GM19099 (cell line): ENCODE results near the gene HOXB3.

Experiments used
- POLR2A ChIP-seq: IDR thresholded peaks from 3 replicates; pipeline ENCODE4 v1.6.1; 2011; ENCODE audit warnings: low read depth; ENCODE audit not compliant: insufficient read length; ENCODE audit errors: extremely low read depth

Gene HOXB3

GRCh38 chr17:48589831-48590606 is at the start of gene HOXB3:
Gene HOXB3, minus strand, starts transcription at chr17:48590241. Its CDS starts 37,767 bp downstream, at chr17:48552474.
- no peak for TF ChIP-seq POLR2A

- TF ChIP-seq POLR2A = no peak
Measured at GRCh38 chr17:48639136-48639535, 49.1 kb upstream of the HOXB3 start.

- no peak for TF ChIP-seq POLR2A
Measured at GRCh38 chr17:48637323-48638260, 47.6 kb upstream of the HOXB3 start.

- no peak for TF ChIP-seq POLR2A
Measured at GRCh38 chr17:48636177-48637018, 46.4 kb upstream of the HOXB3 start.

GRCh38 chr17:48634493-48635208 is 44.6 kb upstream of the HOXB3 start:
- no peak for TF ChIP-seq POLR2A

GRCh38 chr17:48633266-48633677 is 43.2 kb upstream of the HOXB3 start:
- TF ChIP-seq POLR2A = no peak

DNA sequence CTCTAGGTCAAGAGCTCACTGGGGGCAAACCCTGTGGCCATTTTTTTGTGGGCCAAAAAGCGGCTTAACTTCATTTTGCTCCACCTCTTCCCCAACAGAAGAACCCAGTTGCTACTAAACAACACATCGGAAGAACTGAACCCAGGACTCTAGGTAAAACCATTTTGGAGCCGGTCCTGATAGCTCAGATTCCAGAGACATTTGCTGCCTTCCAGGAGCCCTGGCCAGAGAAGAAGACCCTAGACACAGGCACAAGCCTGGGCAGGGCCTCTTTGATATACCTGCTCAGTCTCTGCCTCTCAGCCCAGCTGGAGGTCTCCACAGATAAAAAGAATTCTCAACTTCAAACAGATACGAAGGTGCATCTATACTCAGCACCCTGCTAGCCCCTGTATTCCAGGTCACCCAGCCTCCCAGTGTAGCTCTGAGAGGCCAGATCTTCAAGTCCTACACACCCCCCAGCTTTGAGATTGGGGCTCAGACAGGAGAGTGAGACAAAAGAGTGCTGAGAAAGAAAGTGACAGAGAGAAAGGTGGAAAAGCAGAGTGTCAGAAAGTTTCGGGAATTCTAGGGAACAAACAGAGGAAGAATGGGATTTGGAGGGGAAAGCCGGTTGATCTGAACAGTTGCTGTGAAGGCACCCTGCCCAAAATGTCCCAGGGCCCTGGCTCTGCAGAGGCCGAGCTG is 42.7 kb upstream of the HOXB3 start:
- TF ChIP-seq POLR2A = no peak

DNA sequence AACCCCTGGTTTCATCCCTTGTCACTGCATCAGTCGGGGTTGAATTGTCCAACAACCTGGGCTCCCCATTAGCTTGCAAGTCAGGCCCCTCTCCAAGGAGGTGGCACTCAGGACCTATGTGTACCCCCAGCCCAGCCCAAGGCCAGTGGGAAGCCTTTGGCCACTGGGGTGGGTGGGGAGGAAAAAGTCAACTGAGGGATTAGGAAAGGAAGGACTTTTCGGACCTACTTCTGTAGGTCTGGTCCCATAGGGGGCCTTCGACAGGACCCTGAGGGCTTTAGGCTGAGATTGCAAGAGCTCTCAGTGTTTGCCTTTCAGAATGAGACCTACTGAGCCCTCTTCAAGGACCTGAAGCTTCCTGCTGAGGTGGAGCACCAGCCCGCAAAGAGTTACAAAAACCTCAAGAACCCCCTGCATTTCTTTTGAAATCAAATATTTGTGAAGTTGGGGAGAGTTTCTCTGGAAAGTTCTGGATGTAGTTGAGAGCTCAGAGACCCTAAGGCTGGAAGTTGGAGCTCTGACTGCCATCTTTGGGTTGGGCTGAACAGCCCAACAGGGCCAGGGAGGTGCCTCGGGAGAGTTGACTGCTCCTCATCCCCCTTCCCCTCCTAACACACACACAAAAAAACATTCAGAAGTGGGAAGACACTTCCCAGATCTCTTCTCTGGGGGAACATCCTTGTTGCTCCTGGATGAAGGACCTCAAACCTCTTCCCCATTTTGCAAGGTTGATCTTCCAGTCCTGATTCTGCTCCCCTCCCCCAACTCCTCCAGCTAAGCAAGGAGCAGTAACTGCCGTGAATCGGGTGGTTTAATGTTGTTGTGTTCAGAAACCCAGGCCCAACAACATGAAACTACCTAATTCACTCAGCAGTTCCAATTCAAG is 41.9 kb upstream of the HOXB3 start:
- TF ChIP-seq POLR2A = no peak

DNA sequence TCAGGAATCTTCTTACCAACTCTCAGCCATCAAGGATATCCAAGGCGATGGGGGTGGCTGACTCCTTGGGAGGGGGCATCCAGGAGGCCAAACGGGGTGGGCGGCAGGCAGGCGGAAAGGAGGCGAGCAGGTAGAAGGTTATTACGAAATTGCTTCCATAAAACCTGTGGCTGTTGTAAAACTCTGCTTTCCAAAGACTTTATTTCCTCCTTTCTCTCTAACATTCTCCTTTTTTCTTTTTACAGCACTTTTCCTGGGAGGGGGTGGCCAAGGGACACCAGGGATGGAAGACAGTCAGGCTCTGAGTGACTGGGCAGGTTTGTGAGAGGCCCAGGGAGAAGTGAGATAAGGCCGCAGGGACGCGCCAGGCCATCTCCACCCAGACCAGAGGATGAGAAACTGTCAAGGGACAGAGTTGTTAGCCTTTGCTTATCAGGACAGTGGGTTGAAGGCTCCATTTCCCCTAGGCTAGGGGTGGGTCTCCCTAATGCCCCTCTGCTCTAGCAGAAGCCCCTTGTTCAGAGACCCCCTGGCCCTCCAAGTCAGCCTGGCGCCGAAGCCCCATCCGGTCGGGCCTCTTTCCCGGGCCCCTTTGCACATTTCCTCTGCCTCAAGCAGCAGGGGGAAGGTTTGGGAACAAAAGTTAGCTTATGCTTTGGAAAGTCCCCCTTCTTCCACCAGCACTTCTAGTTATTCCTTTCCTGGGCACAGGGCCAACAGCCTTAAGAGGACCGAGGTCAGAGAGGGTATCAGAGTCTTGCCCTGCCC is 41.1 kb upstream of the HOXB3 start:
- TF ChIP-seq POLR2A = no peak

DNA sequence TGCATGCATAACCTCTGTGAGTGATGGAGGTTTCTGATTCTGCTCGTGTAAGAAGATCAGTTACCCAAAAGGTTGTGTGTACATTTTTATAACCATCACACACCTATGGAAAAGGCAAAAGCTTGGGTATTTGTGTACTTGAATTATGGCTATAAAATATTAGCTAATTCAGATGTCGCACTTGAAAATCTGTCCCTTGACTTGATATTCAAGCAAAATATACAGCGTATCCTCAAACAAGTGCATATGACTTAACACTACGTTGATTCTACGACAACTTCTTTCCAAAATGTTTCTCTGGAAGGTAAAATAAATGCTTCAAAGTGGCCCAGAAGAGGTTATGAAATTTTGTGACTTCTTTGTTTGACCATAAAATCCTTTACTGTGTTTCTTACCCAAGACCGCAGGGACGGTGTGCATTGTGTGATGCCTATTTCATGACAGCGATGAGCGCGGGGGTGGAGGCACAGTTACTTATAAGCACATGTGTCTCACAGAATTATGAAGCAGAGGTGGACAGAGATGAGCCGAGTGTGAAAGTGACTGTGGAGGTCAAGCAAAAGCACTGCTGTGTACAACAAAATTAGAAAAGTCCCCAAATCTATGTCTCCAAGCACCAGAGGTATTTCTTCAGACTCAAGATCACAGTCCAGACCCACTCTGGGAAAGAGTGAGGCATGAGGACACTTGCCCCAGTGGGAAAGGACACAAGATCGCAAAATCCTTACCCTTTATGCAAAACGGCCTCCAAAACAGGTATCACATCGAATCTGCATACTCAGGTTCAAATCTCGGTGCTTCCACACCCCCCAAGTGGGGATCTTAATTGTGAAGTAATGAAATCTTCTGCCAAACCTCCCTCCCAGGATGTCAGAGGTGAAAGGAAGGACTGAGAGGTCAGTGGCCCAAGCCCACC is 40.2 kb upstream of the HOXB3 start:
- no peak for TF ChIP-seq POLR2A

DNA sequence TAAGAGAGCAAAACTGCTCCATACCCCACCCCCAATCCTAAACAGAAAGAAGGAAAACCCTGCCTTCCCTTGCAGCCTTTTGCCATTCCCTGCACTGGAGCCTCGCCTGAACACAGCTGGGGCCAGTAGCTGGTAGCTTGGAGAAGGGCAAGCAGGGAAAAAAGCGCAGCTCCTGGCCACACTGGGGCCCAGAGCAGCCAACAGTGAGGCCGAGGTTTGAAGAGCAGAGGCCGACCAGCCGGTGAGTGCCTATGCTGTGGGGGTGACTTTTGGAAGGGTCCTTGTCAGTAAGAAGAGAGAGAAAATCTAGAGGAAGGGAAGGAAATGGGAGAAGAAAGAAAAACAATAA is 39.3 kb upstream of the HOXB3 start:
- TF ChIP-seq POLR2A = no peak
